Thyroid gland (tissue), 4 donors: ENCODE data around the gene DRAXIN.

ENCODE experiments used
- CTCF ChIP-seq, 6 experiments: fragments of 200-600 bp in 3 of 6; fragments of 450-650 bp in 3 of 6; sonication (generic) in 3 of 6; IDR thresholded peaks; one replicate each; pipeline ENCODE4 v1.5.1; 2016 to 2019; ENCODE audit warnings: antibody characterized with exemption in 6 of 6, mild to moderate bottlenecking in 2 of 6, inconsistent platforms in 1 of 6, moderate library complexity in 1 of 6
- POLR2A ChIP-seq, 2 donors: fragments of 450-650 bp; IDR thresholded peaks; one replicate each; pipeline ENCODE4 v1.6.1; 2017; ENCODE audit warnings: antibody characterized with exemption in 2 of 2, mild to moderate bottlenecking in 2 of 2, moderate library complexity in 1 of 2

GRCh38 chr1:11695861-11696260, 4.4 kb downstream of the DRAXIN start:
- TF ChIP-seq CTCF (IDR thresholded peaks at IDR 0.05) (no peak), POLR2A (IDR thresholded peaks at IDR 0.05) (no peak)
